Gastrocnemius medialis (tissue), 4 donors: ENCODE measurements around the gene ZNF467. TPM values are rescaled to one million over a fixed set of nuclear protein-coding genes. Genes with fewer than 3 reads are reported as not detected.

Experiments
- ATAC-seq, 2 donors: fragments of 150-250 bp; one replicate each; pipeline ENCODE4 v1.9.1; 2016
- DNase-seq, 2 donors: peaks; one replicate each; pipeline ENCODE4 v3.0.0-alpha.2; 2019
- H3K27ac ChIP-seq, 4 donors: fragments of 200-600 bp; sonication (generic); 1 replicate in 1 of 4; 2 replicates in 3 of 4; pipeline ENCODE4 v1.5.1; 2016 to 2018; ENCODE audit warnings: mild to moderate bottlenecking in 2 of 4, moderate library complexity in 1 of 4
- H3K27me3 ChIP-seq, 3 donors: fragments of 200-600 bp; sonication (generic) in 2 of 3; 1 replicate in 1 of 3; 2 replicates in 2 of 3; pipeline versions ENCODE4 v1.5.1 to v1.6.0; 2016 to 2019; ENCODE audit warnings: mild to moderate bottlenecking in 1 of 3, moderate library complexity in 1 of 3
- H3K36me3 ChIP-seq, 2 donors: fragments of 200-600 bp; sonication (generic) in 1 of 2; one replicate each; pipeline ENCODE4 v1.5.1; 2017 to 2018
- H3K4me1 ChIP-seq, 2 donors: fragments of 200-600 bp; sonication (generic) in 1 of 2; one replicate each; pipeline ENCODE4 v1.5.1; 2016 to 2017; ENCODE audit warnings: mild to moderate bottlenecking in 2 of 2
- H3K4me3 ChIP-seq, 4 donors: fragments of 200-600 bp; sonication (generic) in 3 of 4; 1 replicate in 1 of 4; 2 replicates in 3 of 4; pipeline ENCODE4 v1.5.1; 2016 to 2019; ENCODE audit warnings: mild to moderate bottlenecking in 2 of 4
- H3K9me3 ChIP-seq, 3 donors: fragments of 200-600 bp; sonication (generic) in 2 of 3; 1 replicate in 1 of 3; 2 replicates in 2 of 3; pipeline ENCODE4 v1.5.1; 2016 to 2019
- CTCF ChIP-seq, 5 experiments: fragments of 450-650 bp in 3 of 5; fragments of 200-600 bp in 2 of 5; sonication (generic) in 2 of 5; IDR thresholded peaks in 4 of 5; conservative IDR thresholded peaks in 1 of 5; 1 replicate in 4 of 5; 2 replicates in 1 of 5; pipeline ENCODE4 v1.5.1; 2016 to 2019; ENCODE audit warnings: antibody characterized with exemption in 5 of 5, mild to moderate bottlenecking in 3 of 5, moderate library complexity in 3 of 5
- POLR2A ChIP-seq, 2 donors: fragments of 450-650 bp; IDR thresholded peaks; one replicate each; pipeline ENCODE4 v1.6.1; 2017; ENCODE audit warnings: antibody characterized with exemption in 2 of 2, mild to moderate bottlenecking in 2 of 2, moderate library complexity in 2 of 2
- in situ Hi-C, 4 donors: fragments of 200-750 bp; cut with MboI; loops; one replicate each; pipeline versions ENCODE4 v1.15.0 to v1.8.0; 2017; ENCODE audit warnings: low sequenced_read_pairs in 4 of 4
- intact Hi-C: fragments of 100-400 bp; cut with DNase I; formaldehyde crosslinking; loops from one replicate; pipeline ENCODE4 v1.15.1; 2023; ENCODE audit warnings: low total_unique reads
- total RNA-seq, 4 donors: library from RNA; depleted of rRNA; stranded (reverse); fragments of >200 nt; gene quantifications; one replicate each; pipeline versions ENCODE4 v1.1.0 to v1.2.3, GENCODE V29; 2016

The ZNF467 gene
- total RNA-seq, 4 donors from 2014 or later, result 0.15 to 1.8 (median 0.95) TPM

GRCh38 chr7:149750122-149750845 lies 23.1 kb downstream of the ZNF467 start:
- in situ Hi-C loops, result no loop called here
- TF ChIP-seq CTCF (IDR thresholded peaks at IDR 0.05 in 4 of 5, conservative IDR thresholded peaks at IDR 0.05 in 1 of 5), result no peak
- TF ChIP-seq POLR2A (IDR thresholded peaks at IDR 0.05), result no peak

GRCh38 chr7:149748076-149748874 lies 25.1 kb downstream of the ZNF467 start:
- intact Hi-C loops, result no loop called here

More at GRCh38 chr7:149750122-149750845, 23.1 kb downstream of the ZNF467 start:
- intact Hi-C loops, result no loop called here
- no peaks in the 10 kb centered on the region for H3K27me3 ChIP-seq
- ATAC-seq (no peak), DNase-seq (no peak)
- H3K36me3 ChIP-seq, result no peaks in the 10 kb centered on the region
- H3K4me1 ChIP-seq, result peaks cover 8 to 9% of the 10 kb centered on the region in 2 donors
- H3K4me3 ChIP-seq, result no peak overlapping the region
- H3K9me3 ChIP-seq, result no peaks in the 10 kb centered on the region
- H3K27ac ChIP-seq, result no peak overlapping the region

GRCh38 chr7:149743476-149744255 lies 29.7 kb downstream of the ZNF467 start:
- H3K4me3 ChIP-seq, result no peak overlapping the region
- H3K36me3 ChIP-seq, result no peaks in the 10 kb centered on the region
- intact Hi-C loops, result no loop called here
- ATAC-seq (no peak), DNase-seq (no peak)
- no peak overlapping the region for H3K27ac ChIP-seq
- H3K27me3 ChIP-seq, result no peaks in the 10 kb centered on the region
- no peaks in the 10 kb centered on the region for H3K9me3 ChIP-seq
- TF ChIP-seq CTCF (IDR thresholded peaks at IDR 0.05 in 4 of 5, conservative IDR thresholded peaks at IDR 0.05 in 1 of 5) (no peak), POLR2A (IDR thresholded peaks at IDR 0.05) (no peak)
- peaks cover 10 to 13% of the 10 kb centered on the region in 2 donors for H3K4me1 ChIP-seq
- in situ Hi-C loops, result loop anchor here (5.0 to 10.0 kb wide), 4 partner anchors 76 to 86 kb away; no protein-coding TSS in a partner anchor

More at GRCh38 chr7:149748076-149748874, 25.1 kb downstream of the ZNF467 start:
- H3K27ac ChIP-seq, result no peak overlapping the region
- H3K4me3 ChIP-seq, result no peak overlapping the region
- H3K4me1 ChIP-seq, result peaks cover 8 to 9% of the 10 kb centered on the region in 2 donors
- DNase-seq (no peak), ATAC-seq (no peak)
- no peaks in the 10 kb centered on the region for H3K9me3 ChIP-seq
- H3K36me3 ChIP-seq, result no peaks in the 10 kb centered on the region
- H3K27me3 ChIP-seq, result no peaks in the 10 kb centered on the region
- in situ Hi-C loops, result loop anchor here in 1 of 4 donors (10.0 kb wide), 1 partner anchor 83 kb away; no protein-coding TSS in a partner anchor
- no peak for TF ChIP-seq CTCF (IDR thresholded peaks at IDR 0.05 in 4 of 5, conservative IDR thresholded peaks at IDR 0.05 in 1 of 5)
- TF ChIP-seq POLR2A (IDR thresholded peaks at IDR 0.05), result no peak

GRCh38 chr7:149742075-149742701 lies 31.2 kb downstream of the ZNF467 start:
- ATAC-seq (peak; percentile 86 to 92), DNase-seq (peak; percentile 40 to 49)
- in situ Hi-C loops, result loop anchor here (5.0 to 10.0 kb wide), 4 partner anchors 75 to 85 kb away; no protein-coding TSS in a partner anchor
- Histone ChIP-seq H3K9me3 (no peaks in the 10 kb centered on the region), H3K27me3 (no peaks in the 10 kb centered on the region), H3K4me1 (peaks cover 10 to 13% of the 10 kb centered on the region in 2 donors), H3K36me3 (no peaks in the 10 kb centered on the region), H3K27ac (peak overlapping the region; percentile 20 to 61 (median 46)), H3K4me3 (peak overlapping the region; percentile 44 to 56 (median 52))
- TF ChIP-seq CTCF (IDR thresholded peaks at IDR 0.05 in 4 of 5, conservative IDR thresholded peaks at IDR 0.05 in 1 of 5), result peak; percentile 77 to 89 (median 85)
- no peak for TF ChIP-seq POLR2A (IDR thresholded peaks at IDR 0.05)
- intact Hi-C loops, result loop anchor here (1.0 kb wide), 1 partner anchor 80 kb away; no protein-coding TSS in a partner anchor
